ENCODE results near the gene CX3CR1. TPM values are rescaled to one million over a fixed set of nuclear protein-coding genes. Genes with fewer than 3 reads are reported as not detected.

Gene CX3CR1
- total RNA-seq, 2 donors from 2014 or later = 0.57 to 0.66 TPM

- no peaks in the 10 kb centered on the region for H3K27me3 ChIP-seq
- no peaks in the 10 kb centered on the region for H3K9me3 ChIP-seq
- H3K4me3 ChIP-seq = no peak overlapping the region
- intact Hi-C loops (cut with DNase I) = loop anchor here (5.0 kb wide), 1 partner anchor 188 kb away; no protein-coding TSS in a partner anchor
- H3K9ac ChIP-seq (ENCODE audit: low read depth in 2 of 2, low read length in 2 of 2) = no peak overlapping the region
- H3K27ac ChIP-seq = peak overlapping the region; percentile 30
- no peaks in the 10 kb centered on the region for H3K4me1 ChIP-seq
- TF ChIP-seq, protein P1, sequence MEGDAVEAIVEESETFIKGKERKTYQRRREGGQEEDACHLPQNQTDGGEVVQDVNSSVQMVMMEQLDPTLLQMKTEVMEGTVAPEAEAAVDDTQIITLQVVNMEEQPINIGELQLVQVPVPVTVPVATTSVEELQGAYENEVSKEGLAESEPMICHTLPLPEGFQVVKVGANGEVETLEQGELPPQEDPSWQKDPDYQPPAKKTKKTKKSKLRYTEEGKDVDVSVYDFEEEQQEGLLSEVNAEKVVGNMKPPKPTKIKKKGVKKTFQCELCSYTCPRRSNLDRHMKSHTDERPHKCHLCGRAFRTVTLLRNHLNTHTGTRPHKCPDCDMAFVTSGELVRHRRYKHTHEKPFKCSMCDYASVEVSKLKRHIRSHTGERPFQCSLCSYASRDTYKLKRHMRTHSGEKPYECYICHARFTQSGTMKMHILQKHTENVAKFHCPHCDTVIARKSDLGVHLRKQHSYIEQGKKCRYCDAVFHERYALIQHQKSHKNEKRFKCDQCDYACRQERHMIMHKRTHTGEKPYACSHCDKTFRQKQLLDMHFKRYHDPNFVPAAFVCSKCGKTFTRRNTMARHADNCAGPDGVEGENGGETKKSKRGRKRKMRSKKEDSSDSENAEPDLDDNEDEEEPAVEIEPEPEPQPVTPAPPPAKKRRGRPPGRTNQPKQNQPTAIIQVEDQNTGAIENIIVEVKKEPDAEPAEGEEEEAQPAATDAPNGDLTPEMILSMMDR (IDR thresholded peaks at IDR 0.05) = no peak
- H3K36me3 ChIP-seq = no peaks in the 10 kb centered on the region
- DNase-seq = no peak
Measured at GRCh38 chr3:39290255-39290654, 10.4 kb upstream of the CX3CR1 start.

DNA sequence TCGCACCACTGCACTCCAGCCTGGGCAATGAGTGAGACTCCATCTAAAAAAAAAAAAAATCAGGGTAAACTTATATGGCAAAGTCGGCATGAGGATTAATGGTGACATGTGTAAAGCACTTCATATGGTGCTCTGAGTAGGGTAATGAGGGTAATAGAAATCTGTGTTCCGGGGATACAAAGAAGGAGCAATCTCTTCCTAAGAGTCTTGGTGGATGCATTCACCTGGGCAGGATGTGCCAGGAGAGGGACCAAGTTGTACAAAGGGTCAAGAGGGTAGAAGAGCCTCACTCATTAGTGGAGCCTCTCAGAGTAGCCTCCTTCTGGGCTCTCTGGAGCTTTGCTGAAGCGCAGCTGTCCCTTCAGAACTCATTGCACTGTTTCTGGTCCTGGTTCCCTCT is 9.3 kb upstream of the CX3CR1 start:
- no peak overlapping the region for H3K9ac ChIP-seq (ENCODE audit: low read depth in 2 of 2, low read length in 2 of 2)
- no peaks in the 10 kb centered on the region for H3K9me3 ChIP-seq
- H3K4me1 ChIP-seq = no peaks in the 10 kb centered on the region
- no peaks in the 10 kb centered on the region for H3K36me3 ChIP-seq
- TF ChIP-seq, protein P1 (IDR thresholded peaks at IDR 0.05) = no peak
- H3K27ac ChIP-seq = no peak overlapping the region
- intact Hi-C loops (cut with DNase I) = loop anchor here (5.0 kb wide), 2 partner anchors 82 to 162 kb away; no protein-coding TSS in a partner anchor
- no peak overlapping the region for H3K4me3 ChIP-seq
- DNase-seq = no peak
- H3K27me3 ChIP-seq = no peaks in the 10 kb centered on the region

DNA sequence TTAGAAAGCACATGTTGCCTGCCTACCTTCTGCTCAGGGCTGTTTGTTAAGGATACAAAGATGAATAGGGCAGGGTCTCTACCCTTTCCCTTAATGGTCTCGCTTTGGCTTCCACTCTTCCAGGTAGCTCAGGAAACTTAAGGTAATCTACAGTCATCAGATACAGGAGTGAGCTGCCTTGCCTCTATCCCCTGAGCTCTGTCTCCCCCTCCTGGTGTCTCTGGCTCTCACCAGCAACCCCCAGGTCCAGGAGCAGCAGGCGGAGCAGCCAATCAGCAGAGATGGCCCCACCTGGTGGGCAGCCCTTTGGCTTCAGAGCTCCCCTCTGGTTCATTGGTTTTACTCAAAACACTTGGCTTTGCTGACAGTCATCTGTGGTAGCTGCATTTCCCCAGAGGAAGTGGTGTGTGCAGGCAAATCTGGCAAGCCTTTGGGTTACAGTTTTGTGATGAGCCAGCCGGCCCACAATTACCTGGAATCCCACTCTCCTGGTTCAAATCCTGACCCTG is 8.5 kb upstream of the CX3CR1 start:
- intact Hi-C loops (cut with DNase I) = loop anchor here (5.0 kb wide), 2 partner anchors 81 to 161 kb away; no protein-coding TSS in a partner anchor
- TF ChIP-seq, protein P1 (IDR thresholded peaks at IDR 0.05) = peak; percentile 81
- Histone ChIP-seq H3K9ac (ENCODE audit: low read depth in 2 of 2, low read length in 2 of 2) (no peak overlapping the region), H3K27ac (no peak overlapping the region), H3K9me3 (no peaks in the 10 kb centered on the region), H3K36me3 (no peaks in the 10 kb centered on the region), H3K4me1 (no peaks in the 10 kb centered on the region), H3K4me3 (no peak overlapping the region), H3K27me3 (no peaks in the 10 kb centered on the region)
- DNase-seq = peak; percentile 84

- no peaks in the 10 kb centered on the region for H3K27me3 ChIP-seq
- DNase-seq = no peak
- no peak overlapping the region for H3K9ac ChIP-seq (ENCODE audit: low read depth in 2 of 2, low read length in 2 of 2)
- no peak overlapping the region for H3K27ac ChIP-seq
- TF ChIP-seq, protein P1 (IDR thresholded peaks at IDR 0.05) = no peak
- no peaks in the 10 kb centered on the region for H3K9me3 ChIP-seq
- no peak overlapping the region for H3K4me3 ChIP-seq
- no peaks in the 10 kb centered on the region for H3K4me1 ChIP-seq
- no peaks in the 10 kb centered on the region for H3K36me3 ChIP-seq
- intact Hi-C loops (cut with DNase I) = loop anchor here (2.0 to 5.0 kb wide), 3 partner anchors 80 to 160 kb away; no protein-coding TSS in a partner anchor
Measured at GRCh38 chr3:39287216-39288164, 7.7 kb upstream of the CX3CR1 start.

- Histone ChIP-seq H3K4me1 (no peaks in the 10 kb centered on the region), H3K27me3 (no peaks in the 10 kb centered on the region), H3K9ac (ENCODE audit: low read depth in 2 of 2, low read length in 2 of 2) (no peak overlapping the region), H3K9me3 (no peaks in the 10 kb centered on the region), H3K36me3 (no peaks in the 10 kb centered on the region), H3K27ac (no peak overlapping the region), H3K4me3 (no peak overlapping the region)
- DNase-seq = no peak
- intact Hi-C loops (cut with DNase I) = loop anchor here (2.0 to 5.0 kb wide), 3 partner anchors 79 to 159 kb away; no protein-coding TSS in a partner anchor
- TF ChIP-seq, protein P1 (IDR thresholded peaks at IDR 0.05) = no peak
Measured at GRCh38 chr3:39286771-39287170, 6.9 kb upstream of the CX3CR1 start.

All from colonic mucosa (tissue), 4 donors.